A673 (cell line): ENCODE measurements around the gene CDC6.

Source experiments
- CTCF ChIP-seq: fragments of 300-800, 200-600 bp; sonication (generic); conservative IDR thresholded peaks from 2 replicates; pipeline ENCODE4 v1.5.1; 2017; ENCODE audit warnings: low read depth, mild to moderate bottlenecking, antibody characterized with exemption, low read length, moderate library complexity, mixed read lengths
- EZH2 ChIP-seq: fragments of 200-600 bp; sonication (generic); IDR thresholded peaks from 2 replicates; pipeline ENCODE4 v1.6.1; 2017; ENCODE audit warnings: borderline replicate concordance, low read depth, mild to moderate bottlenecking, mixed read lengths, antibody characterized with exemption, low read length; ENCODE audit not compliant: poor library complexity, severe bottlenecking

DNA sequence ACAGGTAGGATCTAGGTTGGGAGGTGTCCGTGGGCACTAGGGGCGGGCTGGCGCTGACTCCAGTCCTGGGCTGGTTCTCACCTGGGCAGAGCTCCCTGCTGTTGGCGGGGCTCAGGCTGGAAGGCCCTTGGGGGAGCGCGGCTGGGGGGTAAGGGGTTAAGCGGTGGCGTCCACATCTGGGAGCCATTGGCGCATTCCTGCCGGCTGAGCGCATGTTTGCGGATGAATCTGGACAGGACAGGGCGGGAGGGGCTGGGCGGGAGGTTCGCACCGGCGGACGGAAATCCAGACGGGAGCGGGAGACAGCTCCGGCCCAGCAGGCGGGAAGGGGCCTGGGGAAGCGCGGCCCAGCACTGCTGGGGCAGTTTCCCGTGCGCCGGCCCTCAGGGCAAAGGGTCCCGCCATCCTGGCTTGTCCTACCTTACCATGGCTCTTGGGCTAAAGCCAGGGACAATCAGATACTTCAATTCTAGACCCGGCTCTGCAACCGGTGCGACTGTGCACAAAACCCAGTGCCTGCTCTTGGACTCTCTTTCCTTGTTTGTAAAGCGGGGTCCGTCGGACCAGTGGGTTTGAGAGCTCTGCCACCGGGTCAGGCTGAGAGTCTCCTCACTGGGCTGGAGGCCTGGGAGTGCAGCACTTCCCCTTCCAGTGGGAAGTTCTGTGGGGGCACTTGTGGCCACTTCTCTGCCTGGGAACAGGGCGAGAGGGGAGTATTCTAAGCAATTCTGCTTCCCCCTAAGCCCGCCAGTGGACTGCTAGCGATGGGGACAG lies 29.1 kb downstream of the CDC6 start:
- no peak for TF ChIP-seq EZH2
- no peak for TF ChIP-seq CTCF
